Measurements from ENCODE around the gene SLC27A1. TPM values are rescaled to one million over a fixed set of nuclear protein-coding genes. Genes with fewer than 3 reads are reported as not detected.

SLC27A1 gene
- total and polyA plus RNA-seq, 10 of the 15 experiments (the other 5 are each of a cell fraction or from before 2014, with no cell fraction given): 0.11 to 2.3 (median 1.2) TPM

GRCh38 chr19:17526922-17527321 lies 56.6 kb downstream of the SLC27A1 start (continued):
- TF ChIP-seq MYC (IDR thresholded peaks at IDR 0.05; ENCODE audit: insufficient read depth, insufficient read length, insufficient replicate concordance, low read length, severe bottlenecking) (no peak), HDAC2 (IDR thresholded peaks at IDR 0.05) (no peak)

GRCh38 chr19:17527326-17527725 lies 57.0 kb downstream of the SLC27A1 start:
- H3K27me3 ChIP-seq (replicated peaks in 1 of 2; ENCODE audit: control insufficient read depth in 2 of 2, insufficient read depth in 2 of 2, low read length in 1 of 2): no peaks in the 10 kb centered on the region
- FAIRE-seq (no peak), DNase-seq (ENCODE audit: low read depth, low spot score) (no peak), ATAC-seq (no peak; the same call in 2 of the 3 replicates)
- in situ Hi-C loops (cut with MboI): no loop called here
- POLR2A ChIA-PET: interaction anchor here (0.5 to 1.6 kb wide), 3 partner anchors 9 to 115 kb away, joined by 3 to 6 read pairs (median 3); partner anchors contain the start of gene PGLS
- no peaks in the 10 kb centered on the region for H3K36me3 ChIP-seq (ENCODE audit: control insufficient read depth in 2 of 2, insufficient read depth in 2 of 2, low read length in 1 of 2)
- CTCF ChIA-PET: interaction anchor here (1.1 to 1.2 kb wide), 2 partner anchors 31 to 46 kb away, joined by 6 read pairs; no protein-coding TSS in a partner anchor
- WGBS (ENCODE audit: insufficient coverage, insufficient replicate concordance, low lambda C conversion rate, missing lambda C conversion rate): 1% methylated on average over 9 of the region's 10 CpGs
- H3K4me3 ChIP-seq: peak overlapping the region; percentile 56; the same call in 1 of the 2 replicates
- H3K9ac ChIP-seq (ENCODE audit: control insufficient read depth, insufficient read depth, low read length): peak overlapping the region; percentile 29; the same call in 1 of the 2 replicates
- RAD21 ChIA-PET (ENCODE audit: unreplicated experiment): interaction anchor here (1.7 kb wide), 1 partner anchor 16 kb away, joined by 5 read pairs; the partner anchor contains the start of gene PGLS
- no peaks in the 10 kb centered on the region for H4K20me1 ChIP-seq (ENCODE audit: control insufficient read depth, insufficient read depth)
- 0 out of 2 replicates have a peak overlapping the region, but pooled peaks have one; percentile 15 for H3K27ac ChIP-seq (ENCODE audit: control insufficient read depth, insufficient read depth)
- H3K4me2 ChIP-seq (ENCODE audit: control insufficient read depth, insufficient read depth): peak overlapping the region; percentile 89
- no TSS peak for BruUV-seq (replicated peaks)
- peaks cover 63% of the 10 kb centered on the region for H3K4me1 ChIP-seq (ENCODE audit: control insufficient read depth, insufficient read depth, low read length)
- H3K79me2 ChIP-seq (ENCODE audit: control insufficient read depth, insufficient read depth, low read length): no peaks in the 10 kb centered on the region
- TF ChIP-seq RFX5 (IDR thresholded peaks at IDR 0.05; ENCODE audit: low read depth, low read length): no peak
- TF ChIP-seq MEF2B (IDR thresholded peaks at IDR 0.05; ENCODE audit: partially characterized antibody, poor library complexity, severe bottlenecking): peak; percentile 10
- peak; percentile 6; the same call in 1 of the 2 replicates for TF ChIP-seq CBFB (IDR thresholded peaks at IDR 0.05; ENCODE audit: low read depth)
- intact Hi-C loops (cut with micrococcal nuclease; ENCODE audit: unreplicated experiment): no loop called here
- SMC1A ChIA-PET (ENCODE audit: uncharacterized antibody, unreplicated experiment): interaction anchor here (0.7 to 2.0 kb wide), 7 partner anchors 14 to 249 kb away, joined by 3 to 5 read pairs (median 4); no protein-coding TSS in a partner anchor
- peak overlapping the region; percentile 41; the same call in 1 of the 2 replicates for H2AFZ ChIP-seq (ENCODE audit: control insufficient read depth, low read depth, low read length)
- peaks cover 9% of the 10 kb centered on the region for H3K9me3 ChIP-seq (replicated peaks; ENCODE audit: control insufficient read depth, insufficient read depth, low read length)
